Renal pelvis (tissue), 4 donors: ENCODE results near the gene YTHDC2. TPM values are rescaled to one million over a fixed set of nuclear protein-coding genes. Genes with fewer than 3 reads are reported as not detected.
"Not testable (repeated sequence)": the region's sequence is repeated elsewhere in the genome, so short reads cannot be mapped to it uniquely, and the experiment has no call there.

Experiments used
- DNase-seq: peaks from one replicate; pipeline ENCODE4 v3.0.0-alpha.2; 2013
- polyA plus RNA-seq, 3 donors: library from polyadenylated mRNA; unstranded; fragments of 120-200 nt; gene quantifications; one replicate each; pipeline ENCODE4 v1.2.1, GENCODE V29; 2013; ENCODE audit not compliant: insufficient read length in 3 of 3

YTHDC2 gene
- polyA plus RNA-seq, 3 donors, result 26.1 to 45.4 (median 36.4) TPM

GRCh38 chr5:113600255-113600905 lies 86.9 kb downstream of the YTHDC2 start:
- DNase-seq, result no peak

GRCh38 chr5:113601423-113601822 lies 87.9 kb downstream of the YTHDC2 start:
- no peak for DNase-seq

GRCh38 chr5:113603246-113603645 lies 89.8 kb downstream of the YTHDC2 start:
- DNase-seq, result not testable (repeated sequence)

GRCh38 chr5:113606298-113607134 lies 93.0 kb downstream of the YTHDC2 start:
- DNase-seq, result no peak

DNA sequence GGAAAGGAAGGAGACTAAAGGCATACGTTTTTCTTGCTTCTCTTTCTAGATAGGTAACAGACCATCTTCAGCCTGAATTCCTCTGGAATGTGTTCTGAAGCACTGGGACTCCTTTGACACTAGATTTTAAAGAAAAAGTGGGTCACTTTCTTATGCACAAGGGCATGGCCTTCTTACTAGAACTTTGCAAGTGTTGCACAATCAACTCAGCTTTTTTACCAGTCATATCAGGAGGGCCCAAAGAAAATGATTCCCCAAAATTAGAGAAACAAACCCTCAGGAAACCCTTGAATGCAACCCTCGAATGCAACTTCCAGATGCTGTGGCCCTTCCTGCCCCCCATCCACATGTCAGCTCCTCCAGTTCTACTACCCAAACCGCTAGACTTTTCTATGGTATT lies 93.9 kb downstream of the YTHDC2 start:
- DNase-seq, result no peak

DNA sequence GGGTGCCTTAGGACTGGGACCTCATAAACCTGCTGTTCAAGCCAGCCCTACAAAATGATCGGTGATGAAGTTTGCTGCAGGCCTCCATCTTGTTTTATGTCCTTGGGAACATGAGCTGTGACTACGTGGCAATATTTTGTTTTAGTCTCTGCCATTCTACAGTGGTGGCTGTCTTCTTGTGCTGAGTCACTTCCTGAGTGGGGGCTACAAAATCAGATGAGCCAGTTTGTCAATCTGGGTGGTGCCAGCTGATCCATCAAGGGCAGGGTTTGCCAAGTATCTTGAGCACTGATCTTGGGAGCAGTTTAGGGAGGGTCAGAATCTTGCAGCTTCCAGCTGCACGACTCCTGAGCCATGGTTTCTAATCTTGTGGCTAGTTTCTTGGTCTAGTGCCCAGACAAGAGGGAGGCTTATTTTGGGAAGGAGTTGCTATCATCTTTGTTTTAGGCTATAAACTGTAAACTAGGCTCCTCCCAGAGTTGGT lies 94.7 kb downstream of the YTHDC2 start:
- no peak for DNase-seq

DNA sequence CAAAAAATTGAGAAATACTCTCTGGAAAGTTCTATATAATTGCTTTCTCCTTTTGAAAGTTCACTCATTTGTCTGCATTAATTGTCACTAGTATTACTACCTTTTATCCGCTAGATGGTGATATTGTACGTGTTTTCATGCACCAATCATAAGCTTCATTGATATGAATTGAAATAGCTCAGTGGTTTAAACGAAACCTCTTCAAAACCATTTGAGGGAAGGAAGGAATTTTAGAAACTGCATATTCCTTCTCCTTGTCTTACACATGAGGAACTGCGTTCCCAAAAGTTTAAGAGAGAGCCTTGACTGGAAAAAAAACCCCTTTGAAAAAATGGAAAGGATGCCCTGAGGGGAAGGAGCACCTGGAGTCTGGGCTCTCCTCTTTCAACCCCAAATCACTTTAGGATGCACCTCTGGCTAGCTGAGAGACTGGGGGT lies 98.6 kb downstream of the YTHDC2 start:
- DNase-seq, result peak; percentile 29

GRCh38 chr5:113614191-113614590 lies 100.7 kb downstream of the YTHDC2 start:
- no peak for DNase-seq

GRCh38 chr5:113615708-113616107 lies 102.2 kb downstream of the YTHDC2 start:
- no peak for DNase-seq

DNA sequence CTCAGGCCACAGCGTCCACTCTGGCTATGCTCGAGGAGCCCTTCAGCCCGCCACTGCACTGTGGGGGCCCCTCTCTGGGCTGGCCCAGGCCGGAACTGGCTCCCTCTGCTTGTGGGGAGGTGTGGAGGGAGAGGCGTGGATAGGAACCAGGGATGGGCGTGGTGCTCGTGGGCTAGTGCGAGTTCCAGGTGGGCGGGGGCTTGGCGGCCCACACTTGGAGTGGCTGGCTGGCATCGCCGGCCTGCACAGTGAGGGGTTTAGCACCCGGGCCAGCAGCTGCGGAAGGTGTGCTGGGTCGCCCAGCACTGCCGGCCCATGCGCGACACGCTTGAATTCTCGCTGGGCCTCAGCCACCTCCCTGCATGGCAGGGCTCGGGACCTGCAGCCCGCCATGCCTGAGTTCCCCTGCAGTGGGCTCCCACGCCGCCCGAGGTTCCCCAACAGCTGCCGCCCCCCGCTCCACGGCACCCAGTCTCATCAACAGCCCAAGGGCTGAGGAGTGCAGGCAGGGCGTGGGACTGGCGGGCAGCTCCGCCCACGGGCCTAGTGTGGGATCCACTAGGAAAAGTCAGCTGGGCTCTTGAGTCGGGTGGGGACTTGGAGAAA lies 103.8 kb downstream of the YTHDC2 start:
- DNase-seq, result no peak

DNA sequence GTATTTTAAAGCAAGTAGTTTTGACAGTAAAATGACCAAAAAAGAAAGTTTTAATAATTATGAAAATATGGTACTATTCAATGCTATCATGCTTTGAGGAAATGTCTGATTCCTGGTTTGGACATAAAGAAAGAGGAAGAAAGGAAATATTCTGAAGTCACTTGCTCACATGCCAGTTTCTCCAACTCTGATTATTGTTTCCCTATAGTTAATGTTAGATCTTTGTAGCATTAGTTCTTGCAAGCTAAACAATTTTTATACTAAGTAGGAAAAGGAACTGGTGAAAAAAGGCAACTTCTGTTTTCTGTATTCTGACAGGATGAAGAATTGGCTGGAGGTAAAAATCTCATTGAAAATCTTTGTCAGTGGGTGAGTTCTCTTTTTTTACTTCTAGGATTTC lies 119.5 kb downstream of the YTHDC2 start:
- no peak for DNase-seq

DNA sequence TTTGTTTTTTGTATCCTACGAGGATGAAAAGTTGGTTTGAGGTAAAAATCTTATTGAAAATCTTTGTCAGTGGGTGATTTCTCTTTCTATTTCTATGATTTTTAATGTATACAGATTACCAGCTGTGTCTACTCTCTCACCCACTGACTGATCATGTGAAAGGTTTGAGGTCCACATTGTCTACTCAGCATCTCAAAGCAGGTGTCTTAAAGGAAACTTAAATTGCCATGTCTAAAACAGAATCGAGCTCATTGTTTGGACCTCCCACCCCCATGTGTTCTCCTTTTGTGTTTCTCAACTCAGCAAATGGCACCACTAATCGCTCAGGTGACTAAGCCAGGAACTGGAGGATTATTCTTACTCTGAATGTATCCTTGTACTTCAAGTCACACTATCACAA lies 121.5 kb downstream of the YTHDC2 start:
- DNase-seq, result no peak

DNA sequence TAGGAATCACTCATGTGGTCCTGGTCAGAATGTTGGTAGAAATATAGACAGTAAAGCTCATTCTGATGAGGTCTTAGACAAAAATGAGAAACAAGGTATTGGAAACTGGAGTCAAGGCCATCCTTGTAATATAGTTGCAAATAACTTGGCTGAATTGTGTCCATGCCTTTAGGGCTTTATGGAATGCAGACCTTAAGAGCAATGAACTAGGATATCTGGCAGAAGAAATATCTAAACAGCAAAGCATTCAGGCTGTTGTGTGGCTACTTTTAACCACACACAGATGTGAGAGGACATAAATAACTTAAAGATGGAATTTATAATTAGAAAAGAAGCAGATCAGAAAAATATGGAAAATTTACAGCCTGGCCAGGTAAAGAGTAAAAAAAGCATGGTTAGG lies 128.2 kb downstream of the YTHDC2 start:
- no peak for DNase-seq

Other genes starting within 250 kb of the YTHDC2 start
- gene TSSK1B, start 78.7 kb upstream of the YTHDC2 start, polyA plus RNA-seq, result under 1 TPM in 2 of 3 donors, not detected in 1; 0.09 to 0.16 TPM
- 10 to 100 TPM; 28.1 to 30.1 (median 29.4) TPM for gene MCC, start 25.2 kb upstream of the YTHDC2 start, polyA plus RNA-seq